NCI-H2171 (cell line): ENCODE measurements around the gene BPI.
"Not testable (repeated sequence)": the region's sequence is repeated elsewhere in the genome, so short reads cannot be mapped to it uniquely, and the experiment has no call there.

Source experiments
- DNase-seq: peaks from one replicate; lab custom pipeline; 2025; lab: John Stamatoyannopoulos, UW

Gene BPI

GRCh38 chr20:38304845-38305447 is 990 bp downstream of the BPI start:
- no peak for DNase-seq

- DNase-seq = no peak
Measured at GRCh38 chr20:38305541-38305940, 1.6 kb downstream of the BPI start.

- DNase-seq = no peak
Measured at GRCh38 chr20:38306379-38306778, 2.4 kb downstream of the BPI start.

- no peak for DNase-seq
Measured at GRCh38 chr20:38307371-38308046, 3.6 kb downstream of the BPI start.

- no peak for DNase-seq
Measured at GRCh38 chr20:38308047-38308438, 4.1 kb downstream of the BPI start.

- no peak for DNase-seq
Measured at GRCh38 chr20:38308447-38308846, 4.5 kb downstream of the BPI start.

- no peak for DNase-seq
Measured at GRCh38 chr20:38311091-38311490, 7.1 kb downstream of the BPI start.

GRCh38 chr20:38311491-38311890 is 7.5 kb downstream of the BPI start:
- DNase-seq = no peak

GRCh38 chr20:38313676-38314075 is 9.7 kb downstream of the BPI start:
- DNase-seq = no peak

- DNase-seq = not testable (repeated sequence)
Measured at GRCh38 chr20:38314350-38314749, 10.4 kb downstream of the BPI start.

GRCh38 chr20:38315290-38315966 is 11.5 kb downstream of the BPI start:
- DNase-seq = no peak

- no peak for DNase-seq
Measured at GRCh38 chr20:38316341-38316740, 12.4 kb downstream of the BPI start.

GRCh38 chr20:38317422-38317821 is 13.5 kb downstream of the BPI start:
- no peak for DNase-seq

- no peak for DNase-seq
Measured at GRCh38 chr20:38320221-38320620, 16.3 kb downstream of the BPI start.

- DNase-seq = peak; percentile 26
Measured at GRCh38 chr20:38321959-38322598, 18.1 kb downstream of the BPI start.

- no peak for DNase-seq
Measured at GRCh38 chr20:38324159-38324558, 20.2 kb downstream of the BPI start.

GRCh38 chr20:38325167-38325566 is 21.2 kb downstream of the BPI start:
- no peak for DNase-seq

GRCh38 chr20:38325905-38326304 is 21.9 kb downstream of the BPI start:
- no peak for DNase-seq

- no peak for DNase-seq
Measured at GRCh38 chr20:38326309-38326708, 22.4 kb downstream of the BPI start.

GRCh38 chr20:38330638-38331037 is 26.7 kb downstream of the BPI start:
- DNase-seq = no peak

- no peak for DNase-seq
Measured at GRCh38 chr20:38331245-38331644, 27.3 kb downstream of the BPI start.

GRCh38 chr20:38331814-38332213 is 27.9 kb downstream of the BPI start:
- DNase-seq = no peak

- DNase-seq = no peak
Measured at GRCh38 chr20:38334016-38334415, 30.1 kb downstream of the BPI start.
